Transverse colon (tissue), 4 donors: ENCODE data around the gene AGMO.

Experiments
- EP300 ChIP-seq: sonication (generic); formaldehyde crosslinking; IDR thresholded peaks from one replicate; pipeline ENCODE4 v1.6.1; 2017; ENCODE audit warnings: antibody characterized with exemption, low read depth
- POLR2A ChIP-seq: fragments of 450-650 bp; IDR thresholded peaks from one replicate; pipeline ENCODE4 v1.6.1; 2016; ENCODE audit warnings: antibody characterized with exemption, mild to moderate bottlenecking, moderate library complexity
- POLR2AphosphoS5 ChIP-seq, 3 donors: sonication (generic); formaldehyde crosslinking; IDR thresholded peaks; one replicate each; pipeline ENCODE4 v1.6.1; 2016; ENCODE audit warnings: antibody characterized with exemption in 3 of 3
- TF ChIP-seq, protein P1 (sequence below), 5 experiments: fragments of 200-600 bp in 3 of 5; fragments of 450-650 bp in 2 of 5; sonication (generic) in 3 of 5; IDR thresholded peaks; 1 replicate in 2 of 5; 2 replicates in 3 of 5; pipeline ENCODE4 v1.5.1; 2016 to 2017; ENCODE audit warnings: antibody characterized with exemption in 5 of 5, inconsistent platforms in 3 of 5, mild to moderate bottlenecking in 2 of 5, moderate library complexity in 1 of 5

DNA sequence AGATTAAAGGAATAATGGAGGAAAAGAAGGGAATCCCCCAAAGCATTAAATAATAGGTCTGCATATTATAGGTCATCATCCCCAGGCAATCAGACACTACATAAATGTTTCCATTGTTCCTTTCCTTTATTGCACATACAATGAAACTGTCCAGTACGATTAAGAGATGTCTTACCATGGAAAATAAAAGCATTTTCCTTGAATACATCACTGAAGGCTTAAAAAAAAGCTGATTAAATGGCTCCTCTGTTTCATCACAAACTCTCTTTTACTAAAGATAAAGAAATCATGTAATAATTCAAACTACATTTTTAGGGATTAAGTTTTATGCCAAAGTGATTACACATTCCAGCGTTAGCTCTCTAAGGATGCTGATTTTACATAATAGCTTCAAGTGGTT, 316.0 kb downstream of the AGMO start:
- TF ChIP-seq, protein P1, sequence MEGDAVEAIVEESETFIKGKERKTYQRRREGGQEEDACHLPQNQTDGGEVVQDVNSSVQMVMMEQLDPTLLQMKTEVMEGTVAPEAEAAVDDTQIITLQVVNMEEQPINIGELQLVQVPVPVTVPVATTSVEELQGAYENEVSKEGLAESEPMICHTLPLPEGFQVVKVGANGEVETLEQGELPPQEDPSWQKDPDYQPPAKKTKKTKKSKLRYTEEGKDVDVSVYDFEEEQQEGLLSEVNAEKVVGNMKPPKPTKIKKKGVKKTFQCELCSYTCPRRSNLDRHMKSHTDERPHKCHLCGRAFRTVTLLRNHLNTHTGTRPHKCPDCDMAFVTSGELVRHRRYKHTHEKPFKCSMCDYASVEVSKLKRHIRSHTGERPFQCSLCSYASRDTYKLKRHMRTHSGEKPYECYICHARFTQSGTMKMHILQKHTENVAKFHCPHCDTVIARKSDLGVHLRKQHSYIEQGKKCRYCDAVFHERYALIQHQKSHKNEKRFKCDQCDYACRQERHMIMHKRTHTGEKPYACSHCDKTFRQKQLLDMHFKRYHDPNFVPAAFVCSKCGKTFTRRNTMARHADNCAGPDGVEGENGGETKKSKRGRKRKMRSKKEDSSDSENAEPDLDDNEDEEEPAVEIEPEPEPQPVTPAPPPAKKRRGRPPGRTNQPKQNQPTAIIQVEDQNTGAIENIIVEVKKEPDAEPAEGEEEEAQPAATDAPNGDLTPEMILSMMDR (IDR thresholded peaks at IDR 0.05): no peak
- TF ChIP-seq POLR2AphosphoS5 (IDR thresholded peaks at IDR 0.05) (no peak), POLR2A (no peak), EP300 (no peak)
